Measurements from ENCODE around the gene MSH5. TPM values are rescaled to one million over a fixed set of nuclear protein-coding genes. Genes with fewer than 3 reads are reported as not detected.

Gene MSH5
- total RNA-seq, 6 donors from 2014 or later = 7.3 to 52.4 (median 13.1) TPM

DNA sequence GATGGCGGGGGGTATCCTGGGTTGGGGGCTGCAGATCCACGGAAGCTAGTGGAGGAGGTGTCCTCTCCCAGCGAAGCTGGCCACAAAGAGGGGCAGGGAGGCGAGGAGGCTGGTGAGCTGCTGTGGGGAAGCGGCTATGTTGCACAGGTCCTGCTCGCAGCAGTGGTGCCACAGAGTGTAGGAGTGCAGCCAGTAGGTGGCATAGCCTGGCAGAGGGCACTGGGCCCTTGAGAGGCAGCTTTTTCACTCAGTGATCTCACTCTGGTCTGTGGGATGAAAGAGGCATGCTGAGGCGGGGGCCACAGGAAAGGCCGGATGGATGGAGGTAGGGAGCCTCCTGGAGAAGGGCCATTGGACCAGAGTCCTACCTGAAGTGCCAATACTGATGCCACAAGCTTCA, 27.5 kb upstream of the MSH5 start:
- no peaks in the 10 kb centered on the region for H3K36me3 ChIP-seq
- DNase-seq (peak in 1 of 2 donors; percentile 36), ATAC-seq (ENCODE audit: low FRiP score in 2 of 2) (peak in 1 of 2 donors; percentile 43)
- peak in 1 of 6 experiments; percentile 25 for TF ChIP-seq CTCF (IDR thresholded peaks at IDR 0.05)
- TF ChIP-seq EP300 (IDR thresholded peaks at IDR 0.05) = no peak
- peaks cover 4 to 12% (median 10%) of the 10 kb centered on the region in 4 donors for H3K4me1 ChIP-seq
- no peak overlapping the region for H3K27ac ChIP-seq
- H3K27me3 ChIP-seq = no peaks in the 10 kb centered on the region
- no peaks in the 10 kb centered on the region for H3K9me3 ChIP-seq
- H3K4me3 ChIP-seq = no peak overlapping the region
- 85 to 89% methylated on average over 8 of the region's 8 CpGs for WGBS, 2 donors

DNA sequence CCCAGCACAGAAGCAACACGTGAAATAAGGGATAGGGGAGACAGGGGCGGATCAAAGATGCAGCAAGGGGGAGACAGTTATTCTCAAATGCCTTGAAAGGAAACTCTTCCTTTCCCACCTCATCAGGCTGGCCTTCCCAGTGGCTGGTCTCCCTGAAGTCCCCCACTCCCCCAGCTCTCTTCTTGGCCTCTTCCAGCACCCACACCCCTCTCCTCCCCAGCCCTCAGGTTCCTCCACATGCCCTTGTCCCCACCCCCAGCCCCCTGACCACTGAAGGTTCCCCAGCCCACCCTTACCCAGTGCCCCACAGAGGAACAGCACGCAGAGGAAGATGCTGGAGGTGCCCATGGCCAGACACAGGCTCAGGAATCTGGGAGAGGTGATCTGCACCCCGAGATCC, 26.3 kb upstream of the MSH5 start:
- DNase-seq (no peak), ATAC-seq (ENCODE audit: low FRiP score in 2 of 2) (no peak)
- H3K9me3 ChIP-seq = no peaks in the 10 kb centered on the region
- no peak overlapping the region for H3K4me3 ChIP-seq
- H3K27me3 ChIP-seq = no peaks in the 10 kb centered on the region
- 77 to 84% methylated on average over 4 of the region's 4 CpGs for WGBS, 2 donors
- H3K36me3 ChIP-seq = no peaks in the 10 kb centered on the region
- peaks cover 8 to 12% (median 11%) of the 10 kb centered on the region in 4 donors for H3K4me1 ChIP-seq
- no peak for TF ChIP-seq EP300 (IDR thresholded peaks at IDR 0.05)
- TF ChIP-seq POLR2A (IDR thresholded peaks at IDR 0.05) = no peak
- TF ChIP-seq POLR2AphosphoS5 (IDR thresholded peaks at IDR 0.05) = no peak
- no peak for TF ChIP-seq CTCF (IDR thresholded peaks at IDR 0.05)
- no peak overlapping the region for H3K27ac ChIP-seq

- Histone ChIP-seq H3K4me1 (peaks cover 8 to 16% (median 14%) of the 10 kb centered on the region in 4 donors), H3K36me3 (no peaks in the 10 kb centered on the region), H3K4me3 (no peak overlapping the region), H3K27ac (no peak overlapping the region), H3K9me3 (no peaks in the 10 kb centered on the region), H3K27me3 (no peaks in the 10 kb centered on the region)
- WGBS, 2 donors = 52 to 56% methylated on average over 5 of the region's 5 CpGs
- no peak for TF ChIP-seq EP300 (IDR thresholded peaks at IDR 0.05)
- no peak for TF ChIP-seq POLR2A (IDR thresholded peaks at IDR 0.05)
- no peak for TF ChIP-seq POLR2AphosphoS5 (IDR thresholded peaks at IDR 0.05)
- no peak for TF ChIP-seq CTCF (IDR thresholded peaks at IDR 0.05)
- DNase-seq (no peak), ATAC-seq (ENCODE audit: low FRiP score in 2 of 2) (no peak)
Measured at GRCh38 chr6:31713991-31714684, 25.7 kb upstream of the MSH5 start.

- TF ChIP-seq POLR2AphosphoS5 (IDR thresholded peaks at IDR 0.05) (no peak), EP300 (IDR thresholded peaks at IDR 0.05) (no peak), POLR2A (IDR thresholded peaks at IDR 0.05) (no peak), CTCF (IDR thresholded peaks at IDR 0.05) (no peak)
- DNase-seq (no peak), ATAC-seq (ENCODE audit: low FRiP score in 2 of 2) (no peak)
- 73 to 82% methylated on average over 10 to 16 of the region's 16 CpGs for WGBS, 2 donors
- H3K27ac ChIP-seq = peak within 1 kb of the TSS in 1 of 4 donors; percentile 45
- H3K4me3 ChIP-seq = no peak within 1 kb of the TSS
- no peaks in the 10 kb centered on the region for H3K27me3 ChIP-seq
- H3K4me1 ChIP-seq = peaks cover 8 to 16% (median 14%) of the 10 kb centered on the region in 4 donors
- no peaks in the 10 kb centered on the region for H3K9me3 ChIP-seq
- H3K36me3 ChIP-seq = no peaks in the 10 kb centered on the region
Measured at GRCh38 chr6:31715022-31715958, 24.5 kb upstream of the MSH5 start, which contains the start of gene LY6G6D. Gene LY6G6D, plus strand, starts transcription at chr6:31715348. Its CDS starts 8 bp downstream, at chr6:31715356.
